Muscle of back (tissue), 10 donors: ENCODE results near the gene CLINT1. TPM values are rescaled to one million over a fixed set of nuclear protein-coding genes. Genes with fewer than 3 reads are reported as not detected.

Source experiments
- polyA plus RNA-seq, 10 donors: library from polyadenylated mRNA; unstranded; fragments of 120-200 nt; gene quantifications; one replicate each; pipeline ENCODE4 v1.2.1, GENCODE V29; 2013; ENCODE audit not compliant: insufficient read length in 10 of 10

CLINT1 gene
- polyA plus RNA-seq, 10 donors = 57.5 to 84.3 (median 68.6) TPM

Other genes starting within 250 kb of the CLINT1 start
- gene SOX30, start 206.7 kb downstream of the CLINT1 start, polyA plus RNA-seq = under 1 TPM; 0.15 to 0.63 (median 0.31) TPM
- gene C5orf52, start 187.6 kb downstream of the CLINT1 start, polyA plus RNA-seq = not detected
- gene THG1L, start 127.7 kb downstream of the CLINT1 start, polyA plus RNA-seq = 10 to 100 TPM; 20.1 to 29.1 (median 24.2) TPM
- gene LSM11, start 115.4 kb downstream of the CLINT1 start, polyA plus RNA-seq = 10 to 100 TPM in 2 of 10 donors, 1 to 10 TPM in 8; 5.8 to 11.3 (median 7.6) TPM